HUES48 (cell line): Measurements from ENCODE around the gene EVA1A.

ENCODE experiments used
- H3K27ac ChIP-seq: one replicate; pipeline ENCODE4 v1.7.0; 2013; ENCODE audit warnings: low read depth, low read length, inconsistent platforms
- H3K27me3 ChIP-seq: 2 replicates; pipeline ENCODE4 v1.6.1; 2013; ENCODE audit warnings: mild to moderate bottlenecking, low read length; ENCODE audit not compliant: control insufficient read depth, insufficient read depth
- H3K36me3 ChIP-seq: 2 replicates; pipeline ENCODE4 v1.6.1; 2013; ENCODE audit warnings: low read length; ENCODE audit not compliant: control insufficient read depth, insufficient read depth
- H3K4me1 ChIP-seq: 2 replicates; pipeline ENCODE4 v1.6.1; 2013; ENCODE audit warnings: mild to moderate bottlenecking, low read length; ENCODE audit not compliant: control insufficient read depth, insufficient read depth
- H3K4me3 ChIP-seq: 2 replicates; pipeline ENCODE4 v1.5.1; 2013; ENCODE audit warnings: mild to moderate bottlenecking, low read depth, low read length
- H3K9ac ChIP-seq: 2 replicates; pipeline ENCODE4 v1.6.1; 2013; ENCODE audit warnings: mild to moderate bottlenecking, low read depth, low read length, moderate library complexity
- H3K9me3 ChIP-seq: 2 replicates; pipeline ENCODE4 v1.6.1; 2013; ENCODE audit warnings: low read length; ENCODE audit not compliant: control insufficient read depth, insufficient read depth

EVA1A gene, protein sequence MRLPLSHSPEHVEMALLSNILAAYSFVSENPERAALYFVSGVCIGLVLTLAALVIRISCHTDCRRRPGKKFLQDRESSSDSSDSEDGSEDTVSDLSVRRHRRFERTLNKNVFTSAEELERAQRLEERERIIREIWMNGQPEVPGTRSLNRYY

DNA sequence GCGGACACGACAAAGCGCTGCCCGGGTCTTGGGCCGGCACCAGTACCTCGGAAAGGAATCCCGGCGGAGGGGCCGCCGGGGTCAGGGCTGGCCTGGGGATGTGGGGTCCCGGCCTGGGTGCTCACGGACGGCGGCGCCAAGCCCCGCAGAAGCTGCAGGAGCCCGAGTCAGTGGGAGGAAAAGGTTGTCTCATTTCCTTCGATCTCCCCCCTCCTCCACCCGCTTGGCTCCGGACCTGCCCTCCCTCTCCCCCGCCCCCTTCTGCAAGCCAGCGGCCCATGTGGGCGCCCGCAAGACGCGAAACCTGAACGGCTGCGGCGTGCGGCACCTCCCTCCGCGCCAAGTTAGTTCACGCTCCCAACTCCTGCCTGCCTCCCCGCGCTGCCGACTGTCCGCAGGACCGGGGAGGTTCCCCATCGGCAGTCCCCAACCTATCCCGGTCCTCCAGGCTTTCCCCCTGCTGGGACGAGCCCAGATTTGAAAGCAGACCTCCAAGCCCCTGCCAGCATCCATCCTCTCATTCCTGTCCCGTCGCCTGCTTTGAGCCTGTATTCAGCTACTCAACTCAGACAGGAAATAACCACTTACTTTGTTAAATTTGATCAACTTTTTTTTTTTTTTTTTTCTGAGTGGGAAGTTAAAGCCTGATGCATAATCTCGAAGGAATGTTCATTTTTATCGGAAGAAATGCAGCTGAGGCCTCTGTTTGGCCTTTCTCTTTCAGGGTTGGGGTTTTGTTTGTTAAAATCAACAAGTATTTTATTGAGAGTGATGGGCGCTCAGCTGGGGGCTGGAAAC is at the start of gene EVA1A:
Gene EVA1A (minus strand): TSS at position 172 of the 798 bp plus-strand sequence. CDS start 42,799 bp downstream, outside the sequence.
- H3K9me3 ChIP-seq: no peaks in the 10 kb centered on the region
- H3K27me3 ChIP-seq: peaks cover 25% of the 10 kb centered on the region
- H3K27ac ChIP-seq: no peak within 1 kb of the TSS
- H3K9ac ChIP-seq: peak within 1 kb of the TSS; percentile 42; the same call in 1 of the 2 replicates
- H3K4me1 ChIP-seq: peaks cover 9% of the 10 kb centered on the region
- no peaks in the 10 kb centered on the region for H3K36me3 ChIP-seq
- H3K4me3 ChIP-seq: peak within 1 kb of the TSS; percentile 60

DNA sequence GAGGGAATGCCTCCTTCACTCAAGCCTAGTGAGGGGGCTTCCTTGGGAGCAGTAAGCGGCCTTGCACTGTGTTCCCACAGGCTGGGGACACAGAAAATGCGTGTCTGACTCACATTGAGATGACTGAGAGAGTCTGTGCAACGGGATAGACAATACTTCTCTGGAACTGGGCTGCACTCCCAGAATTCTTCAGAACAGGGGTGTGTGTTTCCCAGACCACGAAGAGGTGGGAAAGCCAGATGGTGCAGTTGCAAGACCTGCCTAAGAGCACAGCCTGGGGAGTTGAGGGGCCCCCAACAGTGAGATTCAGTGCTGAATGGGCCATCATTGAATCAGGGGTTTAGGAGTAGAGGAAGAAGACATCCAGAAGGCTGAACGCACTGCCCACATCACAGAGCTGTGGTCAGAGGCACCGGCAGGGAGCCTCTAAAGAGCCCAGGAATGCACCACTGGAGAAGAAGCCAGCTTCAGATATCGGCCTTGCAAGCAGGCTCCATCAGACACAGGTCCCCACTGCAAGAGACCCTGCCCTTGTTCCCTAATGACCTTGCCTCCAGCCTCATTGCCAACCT is 49.3 kb upstream of the EVA1A start:
- Histone ChIP-seq H3K27ac (no peak overlapping the region), H3K36me3 (no peaks in the 10 kb centered on the region), H3K4me1 (peaks cover 13% of the 10 kb centered on the region), H3K9me3 (no peaks in the 10 kb centered on the region), H3K9ac (no peak overlapping the region), H3K4me3 (no peak overlapping the region), H3K27me3 (no peaks in the 10 kb centered on the region)

DNA sequence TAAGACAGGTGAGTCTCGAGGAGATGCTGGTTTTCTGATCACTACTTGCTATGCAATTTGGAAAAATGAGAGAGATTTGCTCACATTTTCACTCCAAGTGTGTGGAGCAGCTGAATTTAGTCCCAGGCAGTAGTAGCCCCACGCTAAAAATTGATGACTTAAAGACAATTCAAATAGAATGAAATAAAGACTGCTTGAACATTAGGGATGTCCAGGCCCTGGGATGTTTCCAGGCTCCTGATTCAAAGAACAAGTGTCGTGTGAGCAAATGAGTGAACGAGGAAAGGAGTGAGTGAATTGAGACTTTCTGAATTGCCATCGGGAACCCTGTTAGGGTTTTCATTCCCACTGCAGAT is 48.6 kb upstream of the EVA1A start:
- Histone ChIP-seq H3K9me3 (no peaks in the 10 kb centered on the region), H3K27ac (no peak overlapping the region), H3K4me1 (peaks cover 13% of the 10 kb centered on the region), H3K4me3 (no peak overlapping the region), H3K27me3 (no peaks in the 10 kb centered on the region), H3K9ac (no peak overlapping the region), H3K36me3 (no peaks in the 10 kb centered on the region)

DNA sequence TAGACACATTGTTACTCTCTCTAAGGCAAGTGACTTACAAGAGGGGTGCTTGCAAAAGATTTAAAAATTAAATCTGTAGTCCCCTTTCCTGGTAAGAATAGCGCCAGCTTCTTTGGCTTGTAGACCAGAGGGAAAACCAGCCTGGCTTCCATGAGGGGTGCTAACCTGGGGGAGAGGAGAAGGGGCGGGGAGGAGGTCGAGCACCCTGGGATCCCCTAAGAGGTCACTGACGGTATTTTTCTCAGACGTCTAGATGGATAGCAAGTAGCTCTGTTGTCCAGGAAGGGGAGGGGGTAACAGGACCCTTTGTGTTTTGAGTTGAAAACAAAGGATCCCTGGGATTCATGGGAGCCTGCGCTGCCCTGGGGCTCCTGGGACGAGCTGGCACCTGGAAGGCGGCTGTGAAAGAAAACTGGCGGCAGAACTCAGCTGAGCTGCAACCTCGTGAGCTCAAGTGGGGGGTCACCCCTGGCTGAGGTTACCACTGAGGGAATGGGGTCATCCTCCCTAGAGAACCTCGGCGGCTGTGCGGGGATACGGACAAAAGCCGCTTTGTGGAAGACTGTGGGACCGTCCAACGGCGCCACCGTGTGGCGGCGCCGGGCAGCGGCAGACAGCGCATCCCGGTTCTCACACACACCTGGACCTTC is 48.1 kb upstream of the EVA1A start:
- H3K27ac ChIP-seq: peak overlapping the region; percentile 73
- H3K4me3 ChIP-seq: peak overlapping the region; percentile 60
- no peaks in the 10 kb centered on the region for H3K9me3 ChIP-seq
- H3K4me1 ChIP-seq: peaks cover 13% of the 10 kb centered on the region
- no peaks in the 10 kb centered on the region for H3K36me3 ChIP-seq
- H3K27me3 ChIP-seq: no peaks in the 10 kb centered on the region
- H3K9ac ChIP-seq: 0 out of 2 replicates have a peak overlapping the region, but pooled peaks have one; percentile 55

DNA sequence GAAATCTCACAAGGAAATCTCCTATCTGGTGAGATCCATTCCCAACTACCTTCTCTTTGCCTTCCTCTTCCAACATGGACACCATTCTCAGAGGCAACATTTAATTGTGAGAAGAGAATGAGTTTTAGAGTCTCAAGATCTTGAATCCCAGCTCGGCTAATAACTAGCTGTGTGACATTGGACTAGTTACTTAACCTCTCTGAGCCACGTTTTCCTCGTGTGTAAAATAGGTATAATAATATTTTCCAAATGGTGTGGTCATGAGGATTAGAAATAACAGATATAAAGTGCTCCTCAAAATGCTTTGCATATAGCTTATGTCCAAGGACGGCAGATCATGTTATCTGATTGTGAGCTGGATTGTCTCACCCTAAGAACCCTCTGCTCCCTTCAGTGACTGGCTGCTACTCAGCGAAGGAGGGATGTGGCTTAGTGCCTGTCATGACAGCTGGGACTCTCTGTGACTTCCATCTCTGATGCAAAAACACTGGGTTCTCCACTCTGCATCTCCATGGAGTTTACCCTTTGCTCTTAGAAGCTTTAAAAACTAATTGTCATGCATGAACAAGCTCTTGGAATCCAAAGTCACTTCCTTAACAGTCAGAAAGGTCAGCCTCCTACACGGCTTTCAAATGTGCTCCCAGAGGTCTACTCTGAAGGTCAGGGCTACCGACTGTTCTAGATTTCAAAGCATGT is 47.4 kb upstream of the EVA1A start:
- peak overlapping the region; percentile 73 for H3K27ac ChIP-seq
- no peaks in the 10 kb centered on the region for H3K36me3 ChIP-seq
- H3K4me1 ChIP-seq: peaks cover 13% of the 10 kb centered on the region
- no peaks in the 10 kb centered on the region for H3K9me3 ChIP-seq
- H3K9ac ChIP-seq: no peak overlapping the region
- H3K27me3 ChIP-seq: no peaks in the 10 kb centered on the region
- peak overlapping the region; percentile 60 for H3K4me3 ChIP-seq

DNA sequence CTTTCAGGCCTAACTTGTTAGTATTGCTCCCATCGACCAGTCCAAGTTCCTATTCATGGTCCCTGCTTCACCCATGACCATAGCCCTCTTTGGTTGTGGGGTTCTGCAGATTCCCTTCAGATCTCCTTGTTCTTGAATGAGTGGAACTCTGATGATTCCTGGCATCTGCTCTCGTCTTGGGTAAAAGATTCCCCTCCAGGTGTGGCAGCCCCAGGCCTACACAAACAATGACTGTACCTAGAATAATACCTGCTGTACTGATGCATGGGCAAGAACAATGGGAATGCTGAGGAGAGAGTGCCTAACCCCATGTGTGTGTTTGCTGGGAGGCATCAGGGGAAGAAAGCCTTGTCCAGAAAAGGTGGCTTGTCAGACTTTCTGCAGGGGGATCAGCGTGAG is 46.7 kb upstream of the EVA1A start:
- Histone ChIP-seq H3K9me3 (no peaks in the 10 kb centered on the region), H3K4me3 (no peak overlapping the region), H3K27me3 (no peaks in the 10 kb centered on the region), H3K36me3 (no peaks in the 10 kb centered on the region), H3K4me1 (peaks cover 13% of the 10 kb centered on the region), H3K27ac (no peak overlapping the region), H3K9ac (no peak overlapping the region)

DNA sequence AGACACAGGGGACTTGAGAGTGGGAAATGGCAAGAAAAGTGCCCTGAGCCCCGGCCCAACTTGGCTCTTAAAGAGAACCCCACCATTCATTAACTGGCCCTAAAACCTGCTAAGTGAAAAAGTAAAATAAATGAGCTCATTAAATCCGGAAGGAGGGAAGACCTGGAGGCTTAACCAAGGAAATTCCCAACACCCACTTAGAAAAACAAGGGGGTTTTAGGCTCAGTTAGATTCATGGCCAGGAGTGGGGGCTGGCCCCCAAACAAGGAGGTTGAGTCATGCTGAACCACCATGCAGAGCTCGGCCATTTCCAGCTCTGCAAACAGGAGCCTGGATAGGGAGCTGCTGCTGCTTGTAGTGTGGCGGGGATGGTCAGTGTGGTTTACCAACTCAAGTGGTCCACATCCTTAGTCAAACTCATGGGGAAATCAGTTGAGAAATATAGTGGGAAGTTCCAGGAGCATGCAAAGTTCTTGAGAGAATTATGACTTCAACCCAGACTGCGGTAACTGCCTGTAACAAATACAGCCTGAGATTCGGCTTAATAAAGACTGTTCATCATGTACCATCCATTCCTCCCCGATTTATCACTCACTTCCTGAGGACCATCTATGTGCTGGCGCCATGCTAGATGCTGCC is 46.1 kb upstream of the EVA1A start:
- Histone ChIP-seq H3K9me3 (no peaks in the 10 kb centered on the region), H3K4me1 (peaks cover 13% of the 10 kb centered on the region), H3K9ac (no peak overlapping the region), H3K27me3 (no peaks in the 10 kb centered on the region), H3K27ac (no peak overlapping the region), H3K4me3 (no peak overlapping the region), H3K36me3 (no peaks in the 10 kb centered on the region)

DNA sequence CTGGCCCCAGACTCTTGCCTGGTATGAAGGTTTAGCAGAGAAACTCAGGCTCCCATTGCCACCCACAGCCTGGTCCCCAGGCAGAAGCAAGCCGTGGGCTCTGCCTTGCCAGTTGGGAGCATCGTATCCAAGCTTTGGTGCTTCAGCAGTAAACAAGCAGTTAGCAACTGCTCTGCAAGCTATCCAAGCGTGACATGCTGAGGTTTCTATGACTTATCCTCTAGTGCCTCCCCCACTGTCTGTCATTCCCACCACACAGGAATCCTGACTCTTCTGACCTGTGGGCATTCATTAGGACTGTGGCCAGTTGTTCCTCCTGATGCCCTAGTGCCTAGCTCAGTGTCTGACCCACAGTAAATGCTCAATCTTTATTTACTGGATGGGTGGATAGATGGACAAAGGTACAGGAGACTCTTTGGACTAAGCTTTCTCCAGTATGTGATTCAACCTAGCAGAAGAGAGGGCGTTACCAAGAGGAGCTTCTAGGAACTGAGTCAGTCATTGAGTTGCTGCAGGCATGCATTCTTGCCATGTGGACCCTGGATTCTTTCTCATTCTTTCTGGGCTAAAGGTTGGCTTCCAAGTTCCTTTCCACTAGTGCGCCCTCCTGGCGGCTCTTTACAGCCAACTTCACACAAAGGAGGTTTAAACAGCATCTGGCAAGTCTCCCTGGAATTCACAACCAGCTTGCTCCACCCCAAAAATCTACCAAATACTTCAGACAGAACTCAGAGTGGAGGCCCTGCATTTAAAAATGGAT is 45.2 kb upstream of the EVA1A start:
- Histone ChIP-seq H3K36me3 (no peaks in the 10 kb centered on the region), H3K4me3 (no peak overlapping the region)

DNA sequence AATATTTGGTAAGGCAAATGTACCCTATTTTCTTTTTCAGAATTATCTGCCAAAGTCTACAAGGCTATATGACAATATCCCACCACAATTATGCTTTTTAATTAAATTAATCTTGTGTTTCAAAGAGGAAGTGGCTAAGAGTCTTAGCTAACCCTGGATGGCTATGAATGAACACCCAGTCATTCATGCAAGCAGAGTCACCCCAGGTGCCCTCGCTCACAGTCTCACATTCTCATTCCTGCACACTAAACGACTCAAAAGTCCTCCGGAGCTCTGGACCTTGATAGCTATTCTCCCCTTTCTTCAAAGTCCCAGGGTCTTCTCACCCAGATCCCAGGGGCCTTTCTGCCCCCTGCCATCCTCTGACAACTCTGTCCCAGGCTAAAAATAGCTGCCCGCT is 43.7 kb upstream of the EVA1A start:
- no peak overlapping the region for H3K9ac ChIP-seq
- peaks cover 13% of the 10 kb centered on the region for H3K4me1 ChIP-seq
- no peaks in the 10 kb centered on the region for H3K36me3 ChIP-seq
- H3K4me3 ChIP-seq: no peak overlapping the region
- no peaks in the 10 kb centered on the region for H3K9me3 ChIP-seq
- no peak overlapping the region for H3K27ac ChIP-seq
- no peaks in the 10 kb centered on the region for H3K27me3 ChIP-seq

More for the DNA sequence above, 45.2 kb upstream of the EVA1A start:
- H3K9me3 ChIP-seq: no peaks in the 10 kb centered on the region
- H3K9ac ChIP-seq: no peak overlapping the region
- peaks cover 13% of the 10 kb centered on the region for H3K4me1 ChIP-seq
- H3K27me3 ChIP-seq: no peaks in the 10 kb centered on the region
- no peak overlapping the region for H3K27ac ChIP-seq

DNA sequence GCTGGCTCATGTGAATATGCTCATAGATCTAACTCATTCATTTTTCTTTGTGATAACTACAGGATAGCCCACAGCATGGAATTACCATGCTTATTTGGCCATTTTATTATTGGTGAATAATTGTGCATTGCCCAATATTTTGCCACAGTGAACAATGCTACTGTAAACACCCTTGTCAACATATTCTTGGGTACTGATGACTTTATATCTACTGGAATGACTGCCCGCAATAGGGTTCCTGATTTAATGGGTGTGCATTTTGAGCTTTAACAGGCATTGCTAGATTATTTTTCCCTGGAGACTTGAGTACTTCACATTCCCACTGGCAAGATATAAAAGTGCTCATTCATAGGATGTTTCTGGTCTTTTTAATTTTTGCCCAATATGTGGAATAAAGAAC is 42.7 kb upstream of the EVA1A start:
- H3K4me3 ChIP-seq: no peak overlapping the region
- peaks cover 9% of the 10 kb centered on the region for H3K4me1 ChIP-seq
- H3K9ac ChIP-seq: no peak overlapping the region
- no peaks in the 10 kb centered on the region for H3K9me3 ChIP-seq
- no peaks in the 10 kb centered on the region for H3K36me3 ChIP-seq
- no peak overlapping the region for H3K27ac ChIP-seq
- no peaks in the 10 kb centered on the region for H3K27me3 ChIP-seq
